NCI-H128 (cell line): ENCODE results near the gene ZNF319.
"Not testable (repeated sequence)": the region's sequence is repeated elsewhere in the genome, so short reads cannot be mapped to it uniquely, and the experiment has no call there.

Source experiments
- DNase-seq: peaks from one replicate; lab custom pipeline; 2025; ENCODE audit not compliant: unreplicated experiment; lab: John Stamatoyannopoulos, UW

The ZNF319 gene

DNA sequence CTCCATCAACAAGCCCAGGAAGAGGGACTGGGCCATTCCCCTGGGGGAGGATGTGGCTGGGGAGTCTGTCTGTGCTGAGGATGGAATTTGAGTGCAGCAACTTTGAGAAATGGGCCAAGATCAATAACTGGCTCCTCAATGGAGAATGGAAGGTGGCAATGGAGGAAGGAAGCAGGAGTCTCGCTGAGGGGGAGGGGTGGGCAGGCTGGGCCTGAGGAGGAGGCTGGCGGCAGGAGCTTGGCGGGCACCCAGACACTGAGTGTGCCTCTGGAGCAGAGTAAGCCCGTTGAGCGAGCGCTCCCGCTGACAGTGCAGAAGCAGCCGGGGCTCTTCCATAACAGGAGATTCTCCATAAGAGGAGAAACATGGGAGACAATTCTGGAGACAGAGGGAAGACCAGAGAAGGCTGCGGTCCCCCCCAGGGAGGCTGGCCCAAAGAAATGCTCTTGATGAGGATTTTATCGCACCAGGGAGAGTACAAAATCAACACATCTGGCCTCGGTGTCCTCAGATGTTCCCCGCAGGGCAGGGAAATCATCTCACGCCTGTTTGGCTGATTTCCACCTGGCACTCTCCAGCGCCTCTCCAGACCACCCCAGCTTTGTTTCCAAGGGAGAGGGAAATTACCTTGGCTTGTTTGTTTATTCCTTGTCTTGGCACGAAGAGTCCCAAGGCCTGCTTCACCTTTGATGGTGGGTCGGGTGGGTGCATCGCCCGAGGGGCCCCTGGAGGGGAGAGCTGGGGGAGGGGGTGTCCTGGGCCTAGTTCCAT is 22.3 kb upstream of the ZNF319 start:
- no peak for DNase-seq

DNA sequence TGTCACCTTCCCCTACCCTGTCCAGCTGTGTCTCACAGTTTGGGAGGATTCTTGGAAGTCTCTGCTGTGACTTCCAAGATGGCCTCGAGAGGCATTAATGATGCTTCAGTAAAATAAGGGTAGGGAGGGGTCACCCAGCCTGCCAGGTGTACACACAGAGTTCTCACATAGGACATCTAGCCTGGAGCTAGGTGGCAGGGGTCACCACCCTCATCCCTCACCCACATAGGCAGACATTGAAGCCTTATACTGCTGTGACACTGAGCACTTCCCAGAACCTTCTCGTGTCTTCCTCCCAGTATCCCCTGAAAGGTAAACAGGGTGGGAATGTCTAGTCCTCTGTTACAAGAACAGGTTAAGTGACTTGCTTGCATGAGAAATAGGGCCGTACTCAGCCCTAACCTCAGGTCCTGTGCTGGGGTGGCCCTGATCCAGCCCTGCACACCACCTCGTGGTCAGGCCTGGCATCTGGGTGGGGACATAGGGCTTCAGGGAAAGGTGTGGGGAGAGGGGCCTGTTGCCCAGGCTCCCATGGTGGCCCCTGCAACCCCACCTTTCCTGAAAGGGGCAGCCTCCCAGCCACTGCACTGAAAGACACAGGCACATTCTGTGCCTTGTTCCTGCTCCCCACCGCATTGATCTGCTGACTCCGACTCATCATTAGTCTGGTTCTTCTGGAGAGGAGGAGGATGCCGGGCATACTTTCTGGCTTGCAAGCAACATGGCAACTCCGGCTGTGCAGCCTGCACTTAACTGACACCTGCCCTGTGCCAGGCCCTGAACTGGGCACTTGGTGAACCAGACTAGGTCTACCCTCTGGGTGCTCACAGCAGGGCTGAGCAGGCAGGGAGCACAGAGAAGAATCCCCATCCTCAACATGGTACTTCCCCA is 21.4 kb upstream of the ZNF319 start:
- no peak for DNase-seq

DNA sequence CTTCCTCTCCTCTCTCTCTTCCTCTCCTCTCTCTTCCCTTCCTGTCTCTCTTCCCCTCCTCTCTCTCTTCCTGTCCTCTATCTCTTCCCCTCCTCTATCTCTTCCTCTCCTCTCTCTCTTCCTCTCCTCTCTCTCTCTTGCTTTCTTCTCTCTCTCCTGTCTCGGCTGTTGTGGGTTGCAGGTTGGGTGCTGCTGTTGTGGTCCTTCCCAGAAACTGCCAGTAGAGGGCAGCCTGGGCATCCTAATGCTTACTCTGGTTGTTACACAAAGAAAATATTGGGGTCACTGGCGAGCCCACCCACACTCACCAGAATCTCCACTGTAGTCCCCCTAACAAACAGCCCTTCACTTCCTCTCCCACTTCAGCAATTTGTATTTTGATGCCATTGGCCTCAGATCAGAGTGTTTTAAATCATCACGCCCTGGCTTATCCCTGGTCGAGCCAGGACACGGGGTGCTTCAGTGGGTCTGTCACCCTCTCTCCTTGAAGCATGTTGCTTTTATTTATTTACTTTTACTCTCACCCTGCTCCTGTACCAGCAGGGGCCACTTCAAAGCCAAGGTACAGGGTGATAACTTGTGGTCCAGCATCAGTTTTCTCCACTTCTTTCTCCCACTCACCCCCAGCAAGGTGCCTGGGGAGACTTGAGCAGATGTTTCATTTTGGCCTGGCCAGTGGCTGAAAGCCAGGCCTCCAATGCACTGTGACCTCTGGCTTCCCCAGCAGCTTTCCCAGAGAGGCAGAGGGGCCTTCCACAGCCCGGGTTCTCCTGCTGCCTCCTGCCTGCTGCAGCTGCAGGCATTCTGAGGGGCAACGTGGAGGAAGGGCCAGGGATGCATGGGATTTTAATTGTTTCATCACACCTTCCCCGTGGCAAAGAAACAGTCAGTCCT is 20.4 kb upstream of the ZNF319 start:
- no peak for DNase-seq

DNA sequence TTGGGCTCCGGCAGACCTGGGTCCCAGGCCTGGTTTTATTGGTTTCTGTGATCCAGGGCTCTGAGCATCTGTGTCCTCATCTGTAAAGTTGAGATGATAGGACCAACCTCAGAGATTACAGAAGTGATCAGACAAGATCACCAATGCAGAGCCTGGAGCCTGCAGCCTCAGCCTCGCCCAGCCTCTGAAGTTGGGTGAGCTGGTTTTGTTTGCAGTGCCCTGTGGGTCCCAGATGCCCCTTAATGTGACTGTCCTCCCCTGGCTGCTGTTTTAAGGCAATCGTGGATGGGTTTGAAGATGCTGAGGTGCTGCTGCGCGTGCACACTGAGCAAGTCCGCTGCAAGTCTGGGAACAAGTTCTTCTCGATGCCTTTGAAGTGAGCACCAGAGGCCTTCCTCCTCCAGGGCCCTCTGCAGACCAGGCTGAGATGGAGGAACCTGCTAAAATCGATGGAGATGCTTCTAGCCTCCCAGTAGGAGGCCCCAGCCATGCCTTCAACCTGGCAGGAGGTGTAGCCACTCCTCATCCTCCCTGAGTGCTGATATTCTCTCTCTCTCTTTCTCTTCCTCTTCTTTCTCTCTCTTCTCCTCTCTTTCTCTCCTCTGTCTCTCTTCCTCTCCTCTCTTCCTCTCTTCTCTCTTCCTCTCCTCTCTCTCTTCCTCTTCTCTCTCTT is 19.5 kb upstream of the ZNF319 start:
- DNase-seq = no peak

DNA sequence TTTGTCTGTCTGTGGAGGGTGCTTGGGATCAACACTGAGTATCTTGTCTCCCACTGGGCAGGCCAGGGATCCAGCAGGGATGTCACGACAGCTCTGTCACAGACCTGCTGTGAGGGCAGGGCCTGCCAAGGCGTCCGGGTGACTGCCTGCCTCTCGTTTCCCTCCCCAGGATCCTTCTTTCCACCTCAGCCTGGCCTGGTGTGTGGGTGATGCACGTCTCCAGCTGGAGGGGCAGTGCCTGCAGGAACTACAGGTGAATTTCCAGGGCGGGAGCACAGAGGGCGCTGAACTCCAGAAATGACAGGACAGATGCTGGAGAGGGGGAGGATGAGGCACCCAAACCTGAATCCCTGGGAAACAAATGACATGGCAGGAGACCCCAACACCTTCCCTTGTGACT is 18.3 kb upstream of the ZNF319 start:
- DNase-seq = no peak

DNA sequence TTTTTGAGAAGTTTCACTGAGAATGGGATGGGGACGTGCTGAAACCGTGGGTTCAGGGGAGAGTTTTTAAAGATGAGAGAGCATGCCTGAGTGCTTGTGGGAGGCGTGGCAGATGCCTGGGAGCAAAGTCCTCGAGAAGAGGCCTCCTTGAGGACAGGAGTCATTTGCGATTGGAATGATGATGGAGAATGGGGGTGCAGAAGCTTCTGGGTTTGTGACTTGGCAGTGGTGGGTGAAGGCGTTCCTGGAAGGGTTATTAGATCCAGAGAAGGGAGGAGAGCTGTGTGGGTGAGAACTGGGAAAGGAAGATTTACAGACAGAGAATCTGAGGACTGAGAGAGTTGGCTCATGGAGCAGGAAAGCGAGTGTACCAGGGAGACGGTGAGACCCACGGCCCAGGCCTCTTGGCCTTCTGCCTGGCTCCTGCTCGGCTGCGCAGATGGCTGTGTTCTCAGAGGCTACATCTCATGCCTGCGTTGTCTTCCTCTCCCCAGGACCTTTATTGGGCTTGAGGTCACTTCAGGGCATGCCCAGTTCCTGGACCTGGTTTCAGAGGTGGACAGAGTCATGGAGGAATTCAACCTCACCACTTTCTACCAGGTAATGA is 16.5 kb upstream of the ZNF319 start:
- DNase-seq = no peak

DNA sequence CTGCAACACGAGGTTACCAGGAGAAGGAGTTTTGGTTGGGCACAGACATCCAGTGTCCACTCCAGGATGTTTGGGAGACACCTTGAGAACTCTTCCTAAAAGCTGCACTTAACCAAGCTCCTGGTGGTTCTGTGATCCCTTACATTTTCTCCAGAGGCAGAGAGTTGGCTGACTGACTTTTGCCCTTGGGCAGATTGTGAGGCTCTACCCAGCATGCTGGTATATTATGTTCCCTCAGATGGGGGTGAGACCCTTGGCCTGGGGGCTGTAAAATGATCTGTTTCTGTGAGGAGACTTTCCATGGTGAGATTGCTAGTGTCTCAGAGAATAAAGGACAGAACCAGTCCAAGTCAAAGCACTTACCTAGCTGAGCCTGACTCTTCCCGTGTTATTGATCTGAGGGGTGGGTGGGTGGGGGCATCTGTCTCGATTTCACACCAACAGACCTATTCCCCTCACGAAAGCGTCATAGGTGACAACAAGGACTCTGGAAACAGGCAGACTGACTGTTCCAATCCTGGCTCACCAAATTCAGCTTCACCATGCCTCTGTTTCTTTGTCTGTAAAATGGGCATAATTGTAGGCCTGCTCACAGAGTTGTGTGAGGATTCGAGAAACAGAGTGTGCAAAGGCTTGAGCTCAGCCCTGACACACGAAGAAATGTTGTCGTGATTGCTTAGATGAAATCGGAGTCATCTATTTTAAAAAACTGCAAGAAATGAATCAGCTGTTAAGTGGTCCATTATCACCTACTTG is 12.9 kb upstream of the ZNF319 start:
- no peak for DNase-seq

DNA sequence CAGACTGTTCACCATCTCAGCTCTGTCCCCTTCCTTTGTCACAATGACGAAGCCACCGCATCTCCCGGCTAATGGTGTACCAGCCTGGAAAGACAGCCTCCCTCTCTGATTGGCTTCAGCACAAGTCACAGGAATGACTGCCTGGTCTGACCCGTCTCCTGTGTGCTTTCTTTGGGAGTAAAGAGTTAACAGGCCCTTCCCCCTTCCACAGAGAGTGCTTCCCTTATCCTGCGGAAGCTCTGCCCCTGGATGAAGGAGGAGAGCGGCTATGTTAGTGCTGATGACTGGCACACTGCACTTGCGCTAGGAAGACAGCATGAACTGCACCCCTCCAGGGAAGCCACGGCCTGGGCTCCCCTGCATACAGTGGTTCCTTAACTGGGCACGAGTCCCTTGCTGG is 12.0 kb upstream of the ZNF319 start:
- no peak for DNase-seq

DNA sequence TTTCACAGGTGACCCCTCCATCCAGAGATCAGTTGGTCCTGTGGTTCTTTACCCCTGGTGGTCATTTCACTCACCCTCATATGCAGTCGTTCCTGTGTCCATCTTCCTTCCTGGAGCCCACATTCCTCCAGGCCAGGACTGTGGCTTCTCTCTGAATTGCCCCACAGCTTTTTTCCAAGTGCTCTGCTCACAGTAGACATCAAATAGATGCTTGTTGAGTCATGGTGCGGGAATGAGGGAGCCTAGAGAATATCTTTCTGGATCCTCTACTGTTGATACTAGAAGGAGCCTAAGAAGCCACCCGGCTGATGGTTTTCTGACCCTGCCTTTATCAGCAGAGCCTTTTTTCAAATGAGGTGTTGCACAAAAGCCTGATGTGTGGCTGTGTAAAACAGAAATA is 11.2 kb upstream of the ZNF319 start:
- no peak for DNase-seq

DNA sequence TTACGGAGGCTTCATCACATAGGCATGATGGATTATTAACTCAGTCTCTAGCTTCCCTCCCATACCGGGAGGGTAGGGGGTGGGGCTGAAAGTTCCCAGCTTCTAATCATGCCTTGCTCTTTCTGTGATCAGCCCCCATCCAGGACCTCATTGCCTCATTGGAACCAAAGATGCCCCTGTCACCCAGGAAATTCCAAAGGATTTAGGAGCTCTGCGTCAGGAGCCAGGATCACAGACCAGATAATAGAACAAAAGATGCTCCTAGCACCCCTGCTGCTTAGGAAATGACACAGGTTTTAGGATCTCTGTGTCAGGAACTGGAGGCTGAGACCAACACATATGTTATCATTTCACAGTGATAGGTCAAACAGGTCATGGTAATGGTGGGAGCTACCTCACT is 10.4 kb upstream of the ZNF319 start:
- DNase-seq = no peak

DNA sequence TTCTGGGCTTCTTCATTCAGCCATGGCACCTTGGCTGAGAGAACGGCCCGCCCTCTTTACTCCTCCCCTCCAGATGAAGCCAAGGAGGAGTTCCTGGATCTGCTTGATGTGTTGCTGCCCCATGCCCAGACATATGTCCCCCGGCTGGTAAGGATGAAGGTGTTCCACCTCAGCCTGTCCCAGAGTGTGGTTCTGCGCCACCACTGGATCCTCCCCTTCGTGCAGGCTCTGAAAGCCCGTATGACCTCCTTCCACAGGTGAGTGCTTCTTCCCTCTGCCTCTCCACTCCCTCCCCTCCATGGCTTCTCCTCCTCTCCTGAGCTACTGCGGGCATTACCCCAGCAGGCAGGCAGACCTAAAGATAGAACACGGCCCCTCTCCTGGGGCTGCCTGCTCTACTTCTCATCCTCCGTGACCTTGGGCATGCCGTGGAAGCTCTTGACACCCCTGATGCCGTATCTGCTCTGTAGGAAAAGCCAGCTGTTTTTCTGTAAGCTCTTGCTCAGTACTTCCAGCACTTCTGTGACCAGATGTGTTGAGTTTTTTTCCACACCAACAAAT is 9.5 kb upstream of the ZNF319 start:
- DNase-seq = no peak

DNA sequence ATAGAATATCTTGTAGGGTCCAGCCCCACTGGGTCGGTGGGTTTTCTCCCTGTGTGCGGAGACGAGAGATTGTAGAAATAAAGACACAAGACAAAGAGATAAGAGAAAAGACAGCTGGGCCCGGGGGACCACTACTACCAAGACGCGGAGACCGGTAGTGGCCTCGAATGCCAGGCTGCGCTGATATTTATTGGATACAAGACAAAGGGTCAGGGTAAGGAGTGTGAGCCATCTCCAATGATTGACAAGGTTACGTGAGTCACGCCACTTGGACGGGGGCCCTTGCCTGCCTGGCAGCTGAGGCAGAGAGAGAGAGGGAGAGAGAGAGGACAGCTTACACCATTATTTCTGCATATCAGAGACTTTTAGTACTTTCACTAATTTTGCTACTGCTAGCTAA is 4.3 kb upstream of the ZNF319 start:
- DNase-seq = not testable (repeated sequence)

DNA sequence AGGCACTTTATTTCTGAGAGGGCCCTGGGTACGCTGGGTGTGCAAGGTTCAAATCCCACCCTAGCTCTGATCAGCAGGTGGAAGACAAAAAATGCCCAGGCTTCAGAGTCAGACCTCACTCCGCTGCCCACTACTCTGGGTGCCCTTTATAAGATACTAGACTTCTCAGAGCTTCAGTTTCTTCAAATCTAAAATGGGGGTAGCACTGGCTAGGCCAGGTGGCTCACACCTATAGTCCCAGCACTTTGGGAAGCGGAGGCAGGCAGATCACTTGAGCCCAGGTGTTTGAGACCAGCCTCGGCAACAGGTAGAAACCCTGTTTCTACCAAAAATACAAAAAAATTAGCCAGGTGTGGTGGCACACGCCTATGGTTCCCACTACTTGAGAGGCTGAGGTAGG is 2.5 kb upstream of the ZNF319 start:
- no peak for DNase-seq

DNA sequence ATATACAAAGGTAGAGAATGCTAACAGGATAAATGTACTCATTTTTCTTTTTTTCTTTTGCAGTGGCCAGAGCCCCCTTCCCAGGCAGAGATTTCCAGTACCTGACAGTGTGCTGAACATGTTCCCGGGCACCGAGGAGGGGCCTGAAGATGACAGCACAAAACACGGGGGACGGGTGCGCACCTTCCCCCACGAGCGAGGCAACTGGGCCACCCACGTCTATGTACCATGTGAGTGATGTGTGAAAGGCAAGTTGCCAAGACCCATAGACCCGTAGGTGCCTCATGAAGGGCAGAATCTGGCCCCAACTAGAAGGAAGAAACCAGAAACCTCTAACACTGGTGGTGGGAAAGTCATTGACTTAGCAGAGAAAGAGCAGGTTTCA is 1.9 kb upstream of the ZNF319 start:
- no peak for DNase-seq

DNA sequence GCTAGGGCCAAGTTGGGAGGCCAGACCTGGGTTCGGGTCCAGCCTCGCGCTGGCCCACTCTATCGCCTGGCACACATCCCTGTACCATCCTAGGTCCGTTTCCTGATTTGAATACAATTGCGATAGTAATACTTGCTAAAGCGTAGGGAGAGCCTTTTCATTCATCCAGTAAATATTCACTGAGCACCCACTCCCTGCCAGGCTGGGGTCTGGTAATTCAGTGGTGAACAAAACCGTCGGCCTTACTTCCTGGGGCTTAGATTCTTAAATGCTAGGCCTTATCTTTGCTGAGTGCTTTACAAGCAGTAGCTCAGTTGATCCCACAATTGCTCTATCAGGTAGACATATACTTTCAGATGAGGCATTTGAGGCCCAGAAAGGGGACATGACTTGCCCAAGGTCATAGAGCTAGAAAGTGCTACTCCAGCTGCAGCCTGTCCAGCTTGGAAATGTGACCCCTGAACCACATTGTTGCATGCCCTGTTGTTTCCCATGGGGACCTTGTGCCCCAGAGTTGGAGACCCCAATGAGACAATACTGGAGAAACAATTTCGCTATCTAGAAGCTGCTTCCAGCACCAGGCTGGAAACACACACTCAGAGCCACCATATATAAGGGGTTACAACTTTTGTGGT is 1.4 kb upstream of the ZNF319 start:
- DNase-seq = no peak

DNA sequence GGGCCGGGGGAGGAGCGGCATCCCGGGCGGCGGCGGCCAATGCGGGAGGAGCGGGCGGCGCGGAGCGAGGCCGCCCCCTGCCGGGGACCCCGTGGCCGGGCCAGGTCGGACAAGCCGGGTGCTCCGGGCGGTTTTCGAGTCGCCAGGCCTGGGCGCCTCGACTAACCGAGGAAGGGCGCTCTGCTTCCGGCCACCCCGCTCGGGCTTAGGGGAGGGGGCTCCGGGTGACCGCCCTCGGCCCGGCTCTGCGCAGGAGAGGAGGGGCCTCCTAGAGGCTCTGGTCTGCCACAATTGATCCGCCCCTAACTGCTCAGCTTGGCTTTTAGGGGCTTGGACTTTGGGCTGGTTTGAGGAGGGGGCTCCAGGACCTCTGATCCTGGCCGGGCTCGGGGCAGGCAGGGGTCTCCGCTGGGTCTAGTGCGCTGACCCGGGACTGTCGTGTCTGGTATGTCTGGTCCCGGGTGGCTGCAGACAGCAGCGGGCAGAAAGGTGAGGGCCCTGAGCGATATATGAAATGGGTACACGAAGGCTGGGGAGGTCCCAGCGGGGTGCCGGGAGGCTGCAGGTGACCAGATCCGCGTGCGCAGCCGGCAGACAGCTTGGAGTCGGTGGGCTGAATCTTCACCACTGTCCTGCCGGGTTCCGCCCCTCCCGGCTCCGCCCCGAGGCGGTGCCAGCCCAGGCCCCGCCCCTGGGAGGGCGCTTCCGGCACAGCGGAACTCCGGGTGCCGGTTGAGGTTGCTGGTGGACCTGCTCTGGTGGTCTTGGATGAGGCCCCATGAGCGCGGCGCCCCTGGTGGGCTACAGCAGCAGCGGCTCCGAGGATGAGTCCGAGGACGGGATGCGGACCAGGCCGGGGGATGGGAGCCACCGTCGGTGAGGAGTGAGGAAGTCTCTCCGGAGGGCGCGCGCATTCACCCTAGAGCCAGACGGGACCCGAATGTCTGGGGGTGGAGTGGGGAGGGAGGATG is 519 bp upstream of the ZNF319 start, which contains the start of gene USB1:
Gene USB1 (plus strand): TSS at position 702 of the 971 bp plus-strand sequence. CDS start 77 bp downstream, at position 779.
- peak; percentile 54 for DNase-seq

DNA sequence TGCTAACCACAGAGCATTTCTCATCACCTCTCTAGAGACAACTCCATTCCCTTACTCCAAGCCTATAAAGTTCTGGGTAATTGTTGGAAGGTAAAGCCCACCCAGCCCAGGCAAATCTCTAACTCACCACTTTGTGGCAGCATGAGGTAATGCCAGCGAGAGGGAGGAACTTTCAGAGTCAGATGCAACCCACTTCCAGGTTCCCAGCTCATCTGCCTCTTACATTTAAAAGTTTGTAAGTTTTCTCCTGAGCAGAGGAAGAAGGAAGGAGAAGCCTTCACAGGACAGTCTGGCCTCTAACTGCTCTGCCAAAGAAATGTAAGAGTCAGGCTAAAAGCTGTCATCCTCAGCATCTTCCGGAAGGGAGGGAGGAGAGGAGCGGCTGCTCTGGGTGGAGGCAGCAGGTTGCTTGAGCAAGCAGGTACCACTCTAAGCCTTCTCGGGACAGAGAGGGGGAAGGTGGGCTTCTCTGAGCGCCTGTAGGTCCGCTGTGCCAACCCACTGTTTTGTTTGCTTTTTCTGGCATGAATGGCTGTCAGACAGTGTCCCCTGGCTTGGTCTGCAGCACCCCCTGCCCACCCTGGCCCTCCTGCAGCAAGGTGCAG is 1.0 kb downstream of the ZNF319 start:
- no peak for DNase-seq
